HG03354 (cell line): ENCODE data around the gene ZMIZ2.
A peak's percentile ranks its signal among the peaks of the same experiment; 100 is the strongest.
"Not testable (repeated sequence)": the region's sequence is repeated elsewhere in the genome, so short reads cannot be mapped to it uniquely, and the experiment has no call there.

Experiments used
- ATAC-seq: cut with Tn5 transposase; IDR thresholded peaks from one replicate; pipeline ENCODE4 v1.9.1; 2021; ENCODE audit warnings: mild to moderate bottlenecking; ENCODE audit not compliant: unreplicated experiment, poor library complexity, severe bottlenecking

ZMIZ2 gene

DNA sequence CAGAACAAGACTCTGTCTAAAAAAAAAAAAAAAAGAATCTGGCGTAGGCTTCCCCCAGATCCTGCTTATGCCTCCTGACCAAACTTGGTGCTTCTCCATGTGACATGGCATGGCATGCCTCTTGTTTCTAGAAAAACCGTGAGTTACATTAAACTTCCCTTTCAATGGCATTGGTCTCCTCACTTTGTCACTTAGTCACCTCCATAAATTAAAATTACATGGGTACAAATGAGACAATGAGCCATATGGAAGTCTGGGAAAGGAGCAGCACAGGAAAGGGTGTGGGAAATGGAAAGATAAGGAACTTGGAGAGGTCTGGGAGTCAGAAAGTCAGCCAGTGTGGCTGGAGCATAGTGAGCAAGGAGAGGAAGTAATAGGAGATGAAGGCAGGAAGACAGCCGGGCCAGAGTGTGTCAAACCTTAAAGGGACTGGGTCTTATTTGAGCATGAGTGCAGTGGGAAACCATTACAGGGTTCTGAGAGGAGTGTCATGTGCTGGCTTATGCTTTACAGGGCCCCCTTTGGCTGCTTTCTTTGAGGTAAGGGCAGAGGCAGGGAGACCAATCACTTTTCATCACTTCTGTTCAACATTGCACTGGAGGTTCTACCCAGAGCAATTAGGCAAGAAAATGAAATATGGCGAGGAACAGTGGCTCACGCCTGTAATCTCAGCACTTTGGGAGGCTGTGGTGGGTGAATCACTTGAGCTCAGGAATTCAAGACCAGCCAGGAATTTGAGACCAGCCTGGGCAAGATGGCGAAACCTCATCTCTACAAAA, 21.3 kb upstream of the ZMIZ2 start:
- ATAC-seq, result no peak

DNA sequence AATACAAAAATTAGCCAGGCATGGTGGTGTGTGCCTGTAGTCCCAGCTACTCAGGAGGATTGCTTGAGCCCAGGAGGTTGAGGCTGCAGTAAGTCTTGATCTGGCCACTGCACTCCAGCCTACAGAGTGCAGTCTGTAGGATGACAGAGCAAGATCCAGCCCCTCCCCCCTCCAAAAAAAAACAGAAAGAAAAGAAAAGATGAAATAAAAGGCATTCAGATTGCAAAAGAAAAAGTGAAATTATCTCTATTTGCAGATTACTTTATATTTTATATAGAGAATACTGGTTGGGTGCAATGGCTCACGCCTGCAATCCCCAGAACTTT, 20.7 kb upstream of the ZMIZ2 start:
- no peak for ATAC-seq

DNA sequence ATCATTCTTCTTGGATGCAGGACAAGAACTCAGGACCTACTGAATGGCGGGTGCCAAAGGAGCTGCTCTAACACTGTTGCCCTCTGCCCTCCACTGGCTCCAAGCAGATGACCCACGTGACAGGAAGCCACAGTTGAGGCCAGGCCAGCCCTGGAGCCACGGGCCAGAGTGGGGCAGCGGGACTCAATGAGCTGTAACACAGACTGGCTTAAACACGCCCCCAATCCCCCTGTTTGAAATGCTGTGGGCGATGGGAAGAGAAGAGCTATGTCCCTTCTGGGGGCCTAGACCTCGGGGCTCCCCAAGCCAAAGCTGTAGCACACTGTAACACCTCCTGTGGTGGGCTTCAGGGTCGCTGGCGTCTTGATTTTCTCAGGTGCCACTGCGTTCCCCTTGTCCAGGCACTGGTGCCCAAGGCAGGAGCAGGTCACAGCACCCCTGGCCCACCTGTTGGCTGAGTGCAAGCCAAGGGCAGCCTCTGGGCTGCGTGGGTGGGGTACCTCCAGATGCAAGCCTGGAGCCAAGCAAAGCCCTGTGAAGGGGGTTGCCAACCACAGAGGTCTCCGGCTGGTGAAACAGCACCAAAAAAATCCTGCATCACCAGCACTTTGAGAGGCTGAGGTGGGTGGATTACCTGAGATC, 18.6 kb upstream of the ZMIZ2 start:
- no peak for ATAC-seq

DNA sequence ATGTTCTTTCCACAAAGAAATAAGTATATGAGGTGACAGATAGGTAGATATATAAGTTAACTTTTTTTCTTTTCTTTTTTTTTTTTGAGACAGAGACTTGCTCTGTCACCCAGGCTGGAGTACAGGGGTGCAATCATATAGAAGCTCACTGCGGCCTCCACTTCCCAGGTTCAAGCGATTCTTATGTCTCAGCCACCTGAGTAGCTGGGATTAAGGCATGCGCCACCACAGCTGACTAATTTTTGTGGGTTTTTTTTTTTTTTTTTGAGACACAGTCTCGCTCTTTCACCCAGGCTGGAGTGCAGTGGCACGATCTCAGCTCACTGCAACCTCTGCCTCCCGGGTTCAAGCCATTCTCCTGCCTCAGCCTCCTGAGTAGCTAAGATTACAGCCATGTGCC, 15.7 kb upstream of the ZMIZ2 start:
- not testable (repeated sequence) for ATAC-seq

DNA sequence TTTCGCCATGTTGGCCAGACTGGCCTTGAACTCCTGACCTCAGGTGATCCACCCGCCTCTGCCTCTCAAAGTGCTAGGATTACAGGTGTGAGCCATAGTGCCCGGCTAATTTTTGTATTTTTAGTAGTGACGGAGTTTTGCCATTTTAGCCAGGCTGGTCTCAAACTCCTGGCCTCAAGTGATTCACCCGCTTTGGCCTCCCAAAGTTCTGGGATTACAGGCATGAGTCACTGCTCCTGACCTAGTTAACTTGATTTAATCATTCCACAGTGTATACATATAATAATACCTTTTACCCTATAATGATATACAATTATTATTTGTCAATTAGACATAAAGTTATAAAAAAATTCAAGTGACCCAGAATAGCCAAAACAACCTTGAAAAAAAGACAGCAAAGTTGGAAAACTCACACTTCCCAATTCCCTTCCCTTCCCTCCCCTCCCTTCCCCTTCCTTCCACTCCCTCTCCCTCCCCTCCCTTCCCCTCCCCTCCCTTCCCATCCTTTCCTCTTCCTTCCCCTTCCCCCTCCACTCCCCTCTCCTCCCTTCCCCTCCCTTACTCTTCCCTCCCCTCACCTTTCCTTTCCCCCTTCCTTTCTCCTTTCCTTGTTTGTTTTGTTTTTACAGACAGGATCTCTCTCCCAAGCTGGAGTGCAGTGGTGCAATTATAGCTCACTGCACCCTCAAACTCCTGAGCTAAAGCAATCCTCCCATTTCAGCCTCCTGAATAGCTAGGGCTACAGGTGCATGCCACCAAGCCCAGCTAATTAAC, 14.8 kb upstream of the ZMIZ2 start:
- ATAC-seq, result no peak

DNA sequence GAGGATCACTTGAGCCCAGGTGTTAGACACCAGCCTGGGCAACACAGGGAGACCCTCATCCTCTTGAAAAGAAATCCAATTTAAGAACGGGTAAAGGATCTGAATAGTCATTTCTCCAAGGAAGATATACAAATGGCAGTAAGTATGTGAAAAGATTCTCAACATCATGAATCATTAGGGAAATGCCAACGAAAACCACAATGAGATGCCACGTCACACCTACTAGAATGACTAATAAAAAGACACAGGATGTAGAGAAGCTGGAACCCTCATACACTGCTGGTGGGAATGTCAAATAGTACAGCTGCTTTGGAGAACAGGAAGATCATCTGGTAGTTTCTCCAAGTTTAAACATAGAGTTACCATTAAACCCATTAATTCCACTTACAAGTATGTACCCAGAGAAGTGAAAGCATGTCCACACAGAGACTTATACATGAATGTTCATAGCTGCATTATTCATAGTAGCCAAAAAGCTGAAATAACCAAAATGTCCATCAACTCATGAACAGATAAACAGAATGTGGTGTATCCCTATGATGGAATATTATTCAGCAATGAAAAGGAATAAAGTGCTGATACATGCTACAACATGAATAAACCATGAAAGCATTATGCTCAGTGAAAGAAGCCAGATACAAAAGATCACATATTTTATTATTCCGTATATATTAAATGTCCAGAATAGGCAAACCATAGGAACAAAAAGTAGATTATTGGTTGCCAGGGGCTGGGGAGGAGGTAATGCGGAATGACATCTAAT, 13.1 kb upstream of the ZMIZ2 start:
- ATAC-seq, result no peak

DNA sequence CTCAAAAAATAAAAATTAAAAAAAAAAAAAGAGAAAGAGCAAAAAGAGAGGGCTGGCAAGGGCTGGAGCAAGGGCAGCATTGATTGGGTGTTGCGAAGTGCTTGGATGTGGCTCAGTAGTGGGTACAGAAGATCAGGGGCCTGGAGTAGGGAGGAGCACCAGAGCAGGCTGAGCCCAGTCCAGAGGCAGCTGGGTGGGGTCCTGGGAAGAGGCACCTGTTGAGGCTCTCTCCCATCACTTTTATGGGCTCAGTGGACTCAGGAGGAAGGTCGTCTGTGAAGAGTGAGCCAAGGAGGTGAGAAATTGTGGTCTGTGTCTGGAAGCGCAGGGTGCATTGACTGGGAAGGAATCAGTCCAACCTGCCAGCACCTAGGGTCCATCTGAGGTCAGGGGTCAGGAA, 11.8 kb upstream of the ZMIZ2 start:
- ATAC-seq, result no peak

DNA sequence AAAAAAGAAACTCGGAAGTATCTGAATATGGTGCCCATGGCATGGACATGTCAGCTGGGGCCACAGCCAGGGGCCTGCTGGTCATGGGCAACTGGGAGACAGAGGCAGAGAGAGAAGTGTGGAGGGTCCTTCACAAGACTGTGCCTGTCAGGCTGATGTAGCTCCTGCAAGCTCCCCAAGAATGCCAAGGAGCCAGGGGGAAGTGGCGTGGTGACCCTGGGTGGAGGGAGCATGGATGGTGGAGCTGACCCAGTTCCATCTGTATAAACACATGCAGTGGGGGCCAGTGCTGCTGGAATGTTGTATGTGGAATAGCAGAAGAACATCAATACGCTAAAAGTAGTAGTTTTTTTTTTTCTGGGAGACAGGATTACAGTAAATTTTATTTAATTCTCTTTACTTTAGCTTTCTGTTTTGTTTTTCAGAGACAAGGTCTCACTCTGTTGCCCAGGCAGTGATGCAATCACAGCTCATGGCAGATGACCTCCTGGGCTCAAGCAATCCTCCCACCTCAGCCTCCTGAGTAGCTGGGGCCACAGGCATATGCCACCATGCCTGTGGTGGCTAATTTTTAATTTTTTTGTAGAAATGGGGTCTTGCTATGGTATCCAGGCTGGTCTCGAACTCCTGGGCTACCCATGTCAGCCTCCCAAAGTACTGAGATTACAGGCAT, 10.5 kb upstream of the ZMIZ2 start:
- ATAC-seq, result no peak

DNA sequence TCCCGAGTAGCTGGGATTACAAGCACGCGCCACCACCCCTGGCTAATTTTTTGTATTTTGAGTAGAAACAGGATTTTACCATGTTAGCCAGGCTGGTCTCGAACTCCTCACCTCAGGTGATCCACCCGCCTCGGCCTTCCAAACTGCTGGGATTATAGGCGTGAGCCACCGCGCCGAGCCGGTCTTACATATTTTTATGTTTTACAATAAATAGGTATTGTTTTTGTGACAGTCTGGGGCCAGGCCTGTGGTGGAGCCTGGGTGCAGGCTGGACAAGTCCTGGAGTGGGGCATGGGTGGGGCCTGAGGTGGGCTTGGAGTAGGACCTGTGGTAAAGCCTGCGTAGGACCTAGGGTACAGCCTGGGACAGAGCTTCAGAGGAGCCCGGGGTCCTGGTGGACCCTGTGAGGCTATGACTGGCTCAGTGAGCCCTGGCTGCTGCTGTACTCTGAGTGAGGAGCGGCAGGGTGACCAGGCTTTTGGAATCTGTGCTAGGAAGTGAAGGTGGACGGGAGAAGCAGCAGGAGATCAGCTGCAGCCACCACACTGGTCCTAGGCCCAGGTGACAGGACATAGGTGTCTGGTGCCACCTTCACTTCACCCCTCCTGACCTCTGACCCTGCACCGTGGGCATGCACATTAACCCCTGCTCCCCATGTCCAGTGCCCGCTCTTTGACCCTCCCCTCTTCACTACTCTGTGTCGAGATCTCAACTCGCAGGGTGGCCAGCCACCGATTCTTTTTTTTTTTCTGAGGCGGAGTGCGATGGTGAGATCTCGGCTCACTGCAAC, 9.6 kb upstream of the ZMIZ2 start:
- ATAC-seq, result no peak

DNA sequence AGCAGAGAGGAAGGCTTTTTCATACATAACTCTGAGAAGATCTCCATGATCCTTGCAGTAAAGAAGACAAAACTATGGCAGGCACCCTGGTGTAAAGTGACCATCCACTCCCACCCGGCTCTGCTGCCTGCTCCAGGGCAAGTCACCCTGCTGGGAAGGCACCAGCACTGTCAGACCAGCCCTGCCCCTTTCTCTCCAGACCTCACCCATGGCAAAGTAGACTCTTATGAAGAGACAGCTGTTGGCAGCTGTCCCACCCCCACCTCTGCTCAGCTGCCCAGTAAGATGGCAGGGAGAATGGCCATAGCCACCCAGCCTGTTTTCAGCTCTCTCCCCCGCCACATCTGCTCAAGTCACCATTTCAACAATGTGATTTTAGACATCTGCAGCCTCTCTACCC, 8.6 kb upstream of the ZMIZ2 start:
- ATAC-seq, result no peak

DNA sequence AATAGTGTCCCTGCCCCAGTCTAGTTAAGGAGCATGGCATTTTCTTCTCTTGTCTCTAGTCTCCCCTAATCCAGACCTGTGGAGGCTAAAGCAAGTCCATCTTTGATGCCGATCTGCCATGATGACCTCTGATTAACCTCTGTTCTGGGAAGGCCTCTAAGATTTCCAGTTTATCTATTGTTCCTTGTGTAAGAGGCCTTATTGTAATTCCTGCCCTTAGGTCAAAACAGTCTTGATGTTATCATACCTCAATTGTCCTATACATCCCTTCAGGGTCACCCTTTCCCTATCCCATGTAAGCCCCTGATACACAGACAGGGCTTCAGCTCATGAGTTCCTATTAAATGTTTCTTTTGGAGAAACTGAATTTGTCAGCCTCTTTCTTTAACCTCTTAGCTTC, 4.9 kb upstream of the ZMIZ2 start:
- no peak for ATAC-seq

DNA sequence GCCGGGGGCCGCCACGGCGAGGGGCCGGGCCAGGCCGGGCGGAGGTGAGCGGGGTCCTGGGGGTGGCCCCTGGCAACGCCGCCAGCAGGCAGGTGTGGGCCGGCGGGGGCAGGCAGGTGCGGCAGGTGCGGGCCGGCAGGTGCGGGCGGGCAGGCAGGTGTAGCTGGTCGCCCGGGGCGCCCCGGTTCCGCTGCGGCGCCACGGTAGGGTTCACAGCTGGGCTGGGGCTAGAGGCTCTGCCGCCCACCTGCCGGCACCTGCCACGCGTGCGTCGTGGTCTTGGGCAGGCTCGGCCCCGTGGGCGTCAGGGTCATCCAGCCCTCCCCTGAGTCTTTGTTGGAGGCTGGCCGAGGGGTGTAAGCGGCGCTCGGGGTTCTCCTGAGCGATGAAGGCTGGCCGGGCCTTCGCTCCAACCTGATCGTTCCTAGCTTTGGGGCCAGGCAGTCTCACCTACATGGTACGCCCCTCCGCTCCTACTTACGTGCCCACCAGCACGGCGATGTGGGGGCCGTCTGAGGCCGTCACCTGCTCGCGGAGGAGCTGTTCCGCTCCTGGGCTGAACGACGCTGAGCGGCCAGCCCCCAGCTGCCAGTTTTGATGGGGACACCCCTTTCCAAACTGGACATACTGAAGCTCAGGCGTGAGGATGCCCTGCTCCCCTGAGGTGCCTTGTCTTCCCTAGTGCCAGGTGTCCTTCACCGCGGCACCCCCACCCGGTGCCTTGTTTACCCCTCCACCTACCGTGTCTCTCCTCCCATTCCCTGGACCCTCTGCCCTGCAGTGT, 493 bp downstream of the ZMIZ2 start:
- ATAC-seq, result peak; percentile 30

DNA sequence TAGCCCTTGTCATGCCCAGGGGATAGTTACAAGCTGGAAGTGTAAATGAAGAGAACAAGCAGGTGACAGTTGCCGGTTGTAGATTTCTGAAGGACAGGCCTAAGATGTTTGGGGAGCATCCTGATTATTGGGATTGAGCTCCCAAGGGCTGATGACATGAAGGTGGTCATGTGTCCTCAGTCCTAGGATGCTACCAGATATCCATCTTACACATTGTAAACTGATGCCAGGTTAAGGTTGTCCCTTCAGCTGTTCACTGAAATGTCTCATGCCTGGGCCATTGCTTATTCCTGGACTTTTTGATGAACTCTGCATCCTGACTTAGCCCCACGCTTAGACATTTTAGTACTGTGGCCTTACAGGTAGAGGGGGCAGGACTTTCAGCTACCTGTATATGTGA, 1.3 kb downstream of the ZMIZ2 start:
- no peak for ATAC-seq

DNA sequence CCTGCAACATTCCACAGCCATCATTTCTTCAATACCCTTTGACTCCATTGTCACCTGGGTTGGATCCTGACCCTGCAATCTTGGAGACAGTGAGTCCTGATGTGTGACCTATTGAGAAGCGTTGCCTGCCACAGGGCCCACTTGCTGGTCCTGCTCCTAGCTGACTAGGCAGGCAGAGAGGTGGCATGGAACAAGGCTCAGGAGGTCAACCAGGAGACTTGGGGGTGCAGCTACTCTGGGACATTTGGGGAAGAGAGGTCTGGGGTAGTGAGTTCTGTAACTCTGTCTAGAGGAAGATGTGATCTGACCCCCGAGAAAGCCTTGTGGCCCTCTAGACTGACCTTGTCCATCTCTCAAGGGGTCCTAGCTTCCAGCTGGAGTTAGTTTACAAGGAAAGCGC, 1.8 kb downstream of the ZMIZ2 start:
- no peak for ATAC-seq

DNA sequence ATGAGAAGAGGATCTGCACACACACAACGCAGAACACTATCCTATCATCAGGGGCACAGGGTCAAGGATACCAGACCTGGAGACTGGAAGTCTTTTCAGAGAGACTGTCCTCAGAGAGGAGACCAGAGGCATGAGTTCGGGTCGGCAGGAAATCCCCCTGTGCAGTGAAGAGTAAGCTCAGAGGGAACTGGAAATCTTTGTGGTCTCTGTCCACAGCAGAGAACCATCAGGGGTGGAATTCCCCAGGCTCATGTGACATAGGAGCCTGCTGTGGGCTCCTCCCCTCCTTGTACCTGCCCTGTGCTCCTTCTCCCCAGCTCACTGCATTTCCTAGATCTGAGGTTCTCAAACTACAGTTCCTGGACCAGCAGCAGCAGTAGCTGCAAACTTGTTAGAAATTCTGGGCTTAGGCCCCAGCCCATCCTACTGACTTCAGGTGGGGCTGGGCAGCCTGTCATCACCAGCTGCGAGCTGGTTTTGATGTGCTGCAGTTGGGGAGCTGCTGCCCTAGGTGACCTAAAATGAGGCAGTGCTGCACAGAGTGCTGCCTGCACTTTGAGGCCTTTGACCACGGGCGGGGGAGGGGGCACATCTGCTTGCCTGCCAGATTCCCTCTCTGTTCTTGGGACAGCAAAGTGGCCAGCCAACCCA, 2.4 kb downstream of the ZMIZ2 start:
- ATAC-seq, result peak; percentile 55

DNA sequence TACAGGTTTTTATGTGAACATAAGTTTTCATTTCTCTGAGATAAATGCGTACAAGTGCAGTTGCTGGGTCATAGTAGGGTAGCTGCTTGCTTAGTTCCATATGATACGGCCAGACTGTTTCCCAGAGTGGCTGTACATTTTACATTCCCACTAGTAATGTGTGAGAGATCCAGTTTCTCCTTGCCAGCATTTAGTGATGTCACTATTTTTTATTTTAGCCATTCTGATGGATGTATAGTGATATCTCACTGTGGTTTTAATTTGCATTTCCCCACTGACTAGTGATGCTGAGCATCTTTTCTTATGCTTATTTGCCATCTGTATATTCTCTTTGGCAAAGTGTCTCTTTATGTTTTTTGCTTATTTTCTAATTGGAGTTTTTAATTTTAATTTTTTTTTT, 4.2 kb downstream of the ZMIZ2 start:
- no peak for ATAC-seq

DNA sequence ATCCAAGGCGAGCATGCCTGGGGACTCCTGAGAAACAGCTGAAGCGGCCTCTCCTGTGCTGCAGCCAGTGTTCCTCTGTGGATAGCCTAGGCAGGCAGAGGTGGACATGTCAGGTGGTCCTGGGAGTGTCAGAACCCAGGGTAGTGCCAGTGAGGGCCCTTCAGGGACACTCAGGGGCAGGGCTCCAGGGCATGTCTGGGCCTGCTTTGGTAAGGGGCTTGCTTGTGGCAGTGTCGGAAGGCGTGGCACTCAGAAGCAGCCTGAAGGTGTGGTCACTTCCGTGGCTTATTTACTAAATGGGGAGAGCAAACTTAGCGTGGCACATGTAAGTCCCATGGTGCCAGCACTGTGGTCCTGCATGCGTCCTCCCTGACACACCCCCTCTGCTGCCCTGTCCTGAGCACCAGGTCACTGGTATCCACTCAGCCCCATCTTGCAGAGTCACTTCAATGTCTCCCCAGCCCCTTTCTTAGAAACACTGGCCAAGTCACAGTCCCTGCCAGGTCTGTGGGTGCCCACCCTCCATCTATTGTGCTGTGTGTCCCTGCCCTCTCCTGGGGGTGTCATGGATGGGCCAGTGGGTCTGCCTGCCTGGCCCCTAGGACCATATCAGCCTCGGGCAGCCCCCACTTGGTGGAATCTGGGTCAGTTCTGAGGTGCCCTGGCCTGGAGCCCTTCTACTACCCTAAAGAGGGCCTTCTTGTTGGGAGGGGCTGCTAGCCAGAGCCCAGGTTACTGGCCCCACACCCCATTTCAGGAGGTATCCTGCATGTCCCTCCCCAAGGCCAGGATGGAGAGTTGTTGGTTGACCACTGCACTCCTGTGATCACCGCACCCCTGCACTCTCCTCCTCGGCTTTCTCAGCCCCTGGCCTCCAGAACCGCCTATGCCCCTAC, 6.4 kb downstream of the ZMIZ2 start:
- no peak for ATAC-seq
